GM12892 (cell line): ENCODE results near the gene LHCGR.

Experiments used
- POLR2A ChIP-seq: IDR thresholded peaks from 2 replicates; pipeline ENCODE4 v1.6.1; 2011; ENCODE audit warnings: low read depth, low read length, control low read depth
- POLR2AphosphoS5 ChIP-seq: IDR thresholded peaks from 2 replicates; pipeline ENCODE4 v1.6.1; 2011; ENCODE audit warnings: low read depth, low read length, control low read depth

DNA sequence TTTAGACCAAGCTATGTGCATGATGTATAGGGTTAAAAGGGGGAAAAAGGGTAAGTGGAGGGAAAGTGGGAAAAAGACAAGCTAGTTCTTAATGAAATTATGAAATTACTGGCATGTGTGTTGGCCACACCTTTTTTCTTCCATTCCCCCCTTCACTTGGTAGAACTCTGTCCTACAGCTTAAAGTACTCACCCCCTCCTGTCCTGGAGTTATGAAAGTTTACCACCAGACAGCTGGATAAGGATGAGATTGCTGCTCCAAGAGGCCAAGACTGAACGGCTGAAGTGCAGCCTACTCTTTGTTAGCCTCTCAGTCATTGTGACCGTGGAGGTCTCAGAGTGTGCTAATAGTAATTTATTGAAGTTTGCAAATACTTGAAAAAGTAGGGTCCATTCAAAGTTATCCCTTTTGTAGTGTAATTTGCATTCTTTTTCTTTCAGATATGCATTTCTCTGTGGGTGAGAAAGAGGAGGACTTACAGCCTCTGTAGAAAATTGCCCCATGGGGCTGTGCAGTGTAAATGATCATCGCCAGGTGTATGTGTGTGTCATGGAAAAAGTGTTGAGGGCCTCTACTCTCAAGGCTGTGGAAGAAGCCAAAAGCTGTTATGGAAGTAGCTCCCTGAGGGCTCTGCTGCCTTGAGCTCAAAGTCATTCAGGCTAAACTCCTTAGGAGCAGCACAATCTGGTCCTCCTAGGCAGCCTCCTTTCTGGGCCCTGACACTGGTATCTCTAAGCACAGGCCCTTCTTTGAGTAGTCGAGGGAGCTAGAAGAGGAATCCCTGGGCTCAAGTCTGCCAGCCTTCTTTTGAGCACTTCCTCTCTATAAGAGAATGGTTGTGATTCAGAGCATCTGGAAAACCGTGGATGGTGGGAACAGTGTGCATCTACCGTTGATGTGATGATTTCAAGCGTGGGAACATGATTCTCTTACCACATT lies 46.2 kb downstream of the LHCGR start:
- no peak for TF ChIP-seq POLR2A
- TF ChIP-seq POLR2AphosphoS5 = no peak
